ENCODE measurements around the gene OR4F15.

GRCh38 chr15:101828774-101829173, 16.8 kb downstream of the OR4F15 start:
- no peak for TF ChIP-seq EZH2 (IDR thresholded peaks at IDR 0.05; ENCODE audit: borderline replicate concordance, low read length)
- no peak for TF ChIP-seq CTCF (conservative IDR thresholded peaks at IDR 0.05 in 1 of 2, IDR thresholded peaks at IDR 0.05 in 1 of 2; ENCODE audit: extremely low read depth in 1 of 2, insufficient read depth in 1 of 2, low read depth in 1 of 2, low read length in 2 of 2)

All from mammary epithelial cell (primary cell).